Fibroblast of pulmonary artery (primary cell): Measurements from ENCODE around the gene ERO1A.

Source experiments
- DNase-seq: peaks from one replicate; pipeline ENCODE4 v3.0.0-alpha.2; 2010; ENCODE audit warnings: low read depth
- H3K4me3 ChIP-seq: replicated peaks from 2 replicates; pipeline ENCODE4 v1.5.1; 2011; ENCODE audit warnings: low read depth, mild to moderate bottlenecking, control low read depth, low read length, moderate library complexity
- TF ChIP-seq, protein P1 (sequence below): IDR thresholded peaks from 2 replicates; pipeline ENCODE4 v1.5.1; 2011; ENCODE audit warnings: mild to moderate bottlenecking, control low read depth, low read length, inconsistent platforms; ENCODE audit errors: missing control alignments

ERO1A gene

DNA sequence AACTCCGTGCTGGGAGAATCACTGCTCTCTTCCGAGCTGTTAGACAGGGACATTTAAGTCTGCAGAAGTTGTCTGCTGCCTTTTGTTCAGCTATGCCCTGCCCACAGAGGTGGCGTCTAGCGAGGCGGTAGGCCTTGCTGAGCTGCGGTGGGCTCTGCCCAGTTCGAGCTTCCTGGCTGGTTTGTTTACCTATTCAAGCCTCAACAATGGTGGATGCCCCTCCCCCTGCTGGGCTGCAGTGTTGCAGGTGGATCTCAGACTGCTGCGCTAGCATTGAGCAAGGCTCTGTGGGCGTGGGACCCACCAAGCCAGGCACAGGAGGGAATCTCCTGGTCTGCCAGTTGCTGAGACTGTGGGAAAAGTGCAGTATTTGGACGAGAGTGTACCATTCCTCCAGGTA, 99.0 kb downstream of the ERO1A start:
- no peak for DNase-seq
- TF ChIP-seq, protein P1, sequence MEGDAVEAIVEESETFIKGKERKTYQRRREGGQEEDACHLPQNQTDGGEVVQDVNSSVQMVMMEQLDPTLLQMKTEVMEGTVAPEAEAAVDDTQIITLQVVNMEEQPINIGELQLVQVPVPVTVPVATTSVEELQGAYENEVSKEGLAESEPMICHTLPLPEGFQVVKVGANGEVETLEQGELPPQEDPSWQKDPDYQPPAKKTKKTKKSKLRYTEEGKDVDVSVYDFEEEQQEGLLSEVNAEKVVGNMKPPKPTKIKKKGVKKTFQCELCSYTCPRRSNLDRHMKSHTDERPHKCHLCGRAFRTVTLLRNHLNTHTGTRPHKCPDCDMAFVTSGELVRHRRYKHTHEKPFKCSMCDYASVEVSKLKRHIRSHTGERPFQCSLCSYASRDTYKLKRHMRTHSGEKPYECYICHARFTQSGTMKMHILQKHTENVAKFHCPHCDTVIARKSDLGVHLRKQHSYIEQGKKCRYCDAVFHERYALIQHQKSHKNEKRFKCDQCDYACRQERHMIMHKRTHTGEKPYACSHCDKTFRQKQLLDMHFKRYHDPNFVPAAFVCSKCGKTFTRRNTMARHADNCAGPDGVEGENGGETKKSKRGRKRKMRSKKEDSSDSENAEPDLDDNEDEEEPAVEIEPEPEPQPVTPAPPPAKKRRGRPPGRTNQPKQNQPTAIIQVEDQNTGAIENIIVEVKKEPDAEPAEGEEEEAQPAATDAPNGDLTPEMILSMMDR: no peak
- no peak overlapping the region for H3K4me3 ChIP-seq

DNA sequence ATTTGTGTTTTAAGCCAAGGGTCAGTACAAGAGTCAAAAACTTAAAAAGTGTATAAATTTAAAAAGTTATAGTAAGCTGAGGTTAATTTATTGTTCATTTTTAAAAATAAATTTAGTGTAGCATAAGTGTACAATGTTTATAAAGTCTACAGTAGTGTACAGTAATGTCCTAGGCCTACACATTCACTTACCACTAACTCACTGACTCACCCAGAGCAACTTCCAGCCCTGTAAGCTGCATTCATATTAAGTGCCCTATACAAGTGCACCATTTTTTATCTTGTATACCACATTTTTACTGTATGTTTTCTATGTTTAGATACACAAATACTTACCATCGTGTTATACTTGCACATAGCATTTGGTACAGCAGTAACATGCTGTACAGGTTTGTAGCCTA, 105.0 kb downstream of the ERO1A start:
- no peak for DNase-seq
- H3K4me3 ChIP-seq: no peak overlapping the region
- TF ChIP-seq, protein P1: no peak
